GM12801 (cell line): ENCODE data around the gene MOSPD3.

Experiments
- TF ChIP-seq, protein P1 (sequence below): IDR thresholded peaks from one replicate; pipeline ENCODE4 v1.5.1; 2011; ENCODE audit warnings: control low read depth; ENCODE audit not compliant: insufficient read length; ENCODE audit errors: extremely low read depth

Gene MOSPD3

DNA sequence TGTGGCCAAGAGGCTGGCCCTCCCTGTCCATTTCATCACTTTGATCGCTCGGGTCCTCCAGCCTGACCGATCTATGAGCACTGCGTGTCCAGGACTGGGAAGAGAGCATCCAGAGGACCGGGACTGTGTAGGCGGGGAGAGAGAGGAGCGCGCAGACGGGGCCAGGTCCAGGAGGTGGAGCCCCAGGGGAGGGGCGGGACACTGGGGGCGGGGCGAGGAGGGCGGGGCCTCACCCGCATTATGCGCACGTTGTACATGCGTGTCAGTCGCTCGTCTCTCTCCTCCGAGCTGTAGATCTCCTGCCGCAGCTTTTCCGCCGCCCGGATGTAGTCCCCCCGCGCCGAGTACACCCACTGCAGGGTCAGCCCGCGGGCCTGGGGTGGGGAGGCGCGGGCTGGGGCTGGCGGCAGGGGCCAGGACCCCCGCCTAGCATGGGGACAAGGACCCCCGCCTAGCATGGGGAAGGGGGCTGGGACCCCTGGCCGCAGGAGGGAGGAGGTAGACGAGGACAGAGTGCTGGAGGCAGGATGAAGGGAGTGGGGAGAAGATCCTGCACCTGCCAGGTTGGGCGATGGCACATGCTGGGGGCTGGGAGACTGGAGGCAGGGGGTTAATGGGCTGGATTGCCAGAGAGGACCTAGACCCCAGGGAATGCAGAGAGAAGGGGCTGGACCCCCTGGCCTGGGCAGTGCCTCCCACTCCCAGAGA lies 14.3 kb downstream of the MOSPD3 start:
- TF ChIP-seq, protein P1, sequence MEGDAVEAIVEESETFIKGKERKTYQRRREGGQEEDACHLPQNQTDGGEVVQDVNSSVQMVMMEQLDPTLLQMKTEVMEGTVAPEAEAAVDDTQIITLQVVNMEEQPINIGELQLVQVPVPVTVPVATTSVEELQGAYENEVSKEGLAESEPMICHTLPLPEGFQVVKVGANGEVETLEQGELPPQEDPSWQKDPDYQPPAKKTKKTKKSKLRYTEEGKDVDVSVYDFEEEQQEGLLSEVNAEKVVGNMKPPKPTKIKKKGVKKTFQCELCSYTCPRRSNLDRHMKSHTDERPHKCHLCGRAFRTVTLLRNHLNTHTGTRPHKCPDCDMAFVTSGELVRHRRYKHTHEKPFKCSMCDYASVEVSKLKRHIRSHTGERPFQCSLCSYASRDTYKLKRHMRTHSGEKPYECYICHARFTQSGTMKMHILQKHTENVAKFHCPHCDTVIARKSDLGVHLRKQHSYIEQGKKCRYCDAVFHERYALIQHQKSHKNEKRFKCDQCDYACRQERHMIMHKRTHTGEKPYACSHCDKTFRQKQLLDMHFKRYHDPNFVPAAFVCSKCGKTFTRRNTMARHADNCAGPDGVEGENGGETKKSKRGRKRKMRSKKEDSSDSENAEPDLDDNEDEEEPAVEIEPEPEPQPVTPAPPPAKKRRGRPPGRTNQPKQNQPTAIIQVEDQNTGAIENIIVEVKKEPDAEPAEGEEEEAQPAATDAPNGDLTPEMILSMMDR: no peak

DNA sequence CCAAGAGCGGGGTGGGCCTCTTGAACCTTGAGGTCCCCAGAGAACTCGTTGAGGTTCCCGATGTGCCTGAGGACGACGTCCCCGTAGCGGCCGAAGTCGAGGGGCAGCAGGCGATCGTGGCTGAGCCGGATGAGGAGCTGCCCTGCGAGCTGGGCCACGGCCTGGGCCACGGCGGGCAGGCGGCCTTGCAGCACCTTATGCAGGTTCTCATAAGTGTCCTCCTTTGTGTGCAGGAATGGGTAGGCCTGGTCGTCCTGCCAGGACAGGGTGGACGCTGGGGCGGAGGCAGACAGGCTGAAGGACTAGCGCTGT lies 14.9 kb downstream of the MOSPD3 start:
- TF ChIP-seq, protein P1: no peak

DNA sequence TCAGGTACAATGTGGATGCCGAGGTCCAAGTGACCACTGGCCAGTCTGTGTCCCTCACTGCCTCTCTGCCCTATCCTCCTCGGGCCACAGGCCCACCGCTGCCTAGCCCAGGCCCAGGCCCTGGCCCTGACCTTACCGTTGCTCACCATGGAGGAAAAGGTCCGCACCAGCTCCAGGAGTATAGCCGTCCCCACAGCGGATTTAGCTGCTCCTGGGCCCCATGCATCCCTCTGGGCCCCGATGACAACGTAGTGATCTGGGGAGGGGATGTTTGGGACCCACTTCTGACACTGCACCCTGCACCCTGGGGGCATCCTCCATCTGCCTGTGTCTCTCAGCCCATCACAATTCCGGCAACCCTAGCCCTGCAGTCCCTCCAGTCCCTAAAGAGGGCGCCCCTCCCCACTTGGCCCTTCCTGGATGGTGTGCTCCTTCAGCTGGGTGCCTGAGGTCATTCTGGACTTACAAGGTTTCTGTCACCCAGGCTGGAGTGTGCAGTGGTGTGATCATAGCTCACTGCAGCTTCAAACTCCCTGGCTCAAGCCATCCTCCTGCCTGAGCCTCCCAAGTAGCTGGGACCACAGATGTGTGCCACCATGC lies 16.9 kb downstream of the MOSPD3 start:
- TF ChIP-seq, protein P1: no peak

DNA sequence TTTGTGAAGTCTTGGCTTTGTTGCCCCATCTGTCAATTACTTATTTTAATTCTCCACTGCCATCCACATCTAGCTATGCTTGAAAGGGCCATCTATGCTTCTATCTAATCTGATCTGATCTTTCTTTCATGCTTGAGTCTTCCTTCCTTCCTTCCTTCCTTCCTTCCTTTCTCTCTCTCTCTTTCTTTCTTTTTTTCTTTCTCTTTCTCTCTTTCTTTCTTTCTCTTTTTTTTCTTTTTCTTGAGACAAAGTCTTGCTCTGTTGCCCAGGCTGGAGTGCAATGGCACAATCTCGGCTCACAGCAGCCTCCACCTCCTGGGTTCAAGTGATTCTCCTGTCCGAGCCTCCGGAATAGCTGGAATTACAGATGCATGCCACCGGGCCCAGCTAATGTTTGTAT lies 17.7 kb downstream of the MOSPD3 start:
- TF ChIP-seq, protein P1: no peak

DNA sequence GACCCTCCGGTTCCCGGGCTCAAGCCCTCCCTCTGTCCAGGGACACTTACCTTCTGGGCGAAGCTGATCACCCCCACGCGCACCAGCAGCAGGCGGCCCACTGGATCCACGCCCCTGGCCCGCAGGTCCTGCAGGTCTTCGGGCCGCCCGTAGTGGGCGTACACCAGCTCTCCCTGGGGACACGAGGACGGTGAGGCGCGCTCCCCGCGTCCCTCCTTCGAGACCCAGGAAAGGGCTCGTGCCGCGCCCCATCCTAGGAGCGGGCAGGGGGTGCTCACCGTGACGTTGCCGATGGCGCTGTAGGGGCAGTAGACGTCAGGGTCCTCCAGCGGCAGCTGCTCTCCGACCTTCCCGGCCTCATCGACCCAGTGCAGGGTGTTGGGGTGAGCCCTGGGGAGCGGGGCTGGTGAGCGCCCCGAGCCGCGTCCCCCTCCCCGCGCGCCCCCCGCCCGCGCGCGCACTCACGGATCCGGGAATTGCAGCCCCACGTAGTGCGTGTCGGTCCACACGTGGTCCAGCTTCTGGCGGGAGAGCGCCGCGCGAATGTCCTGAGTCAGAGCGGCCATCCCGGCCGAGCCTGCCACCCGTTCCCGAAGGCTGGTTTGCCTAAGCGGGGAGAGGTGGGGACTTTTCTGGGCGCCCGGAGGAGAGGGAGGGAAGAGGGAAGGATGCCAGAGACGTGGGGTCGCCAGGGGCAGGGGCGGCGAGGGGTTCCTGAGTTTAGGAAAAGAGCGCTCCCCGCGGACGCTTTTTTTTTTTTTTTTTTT lies 20.8 kb downstream of the MOSPD3 start:
- TF ChIP-seq, protein P1: no peak

DNA sequence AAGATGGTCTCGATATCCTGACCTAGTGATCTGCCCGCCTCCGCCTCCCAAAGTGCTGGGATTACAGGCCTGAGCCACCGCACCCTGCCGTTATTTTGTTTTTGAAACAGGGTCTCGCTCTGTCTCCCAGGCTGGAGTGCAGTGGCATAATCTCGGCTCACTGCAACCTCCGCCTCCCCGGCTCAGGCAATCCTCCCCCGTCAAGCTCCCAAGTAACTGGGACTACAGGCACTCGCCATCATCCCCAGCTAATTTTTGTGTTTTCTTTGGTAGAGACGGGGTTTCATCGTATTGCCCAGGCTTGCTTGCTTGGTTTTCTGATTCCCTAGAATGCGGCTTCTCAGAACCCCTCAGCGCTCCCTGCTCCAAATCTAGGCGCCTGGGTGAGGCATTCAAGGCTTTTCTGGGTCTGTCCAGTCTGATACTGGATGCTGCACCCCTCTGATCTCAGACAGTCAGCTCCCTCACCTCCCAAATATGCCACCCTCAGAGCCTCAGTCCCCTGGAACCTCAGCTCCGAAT lies 27.7 kb downstream of the MOSPD3 start:
- TF ChIP-seq, protein P1: no peak
